ENCODE results near the gene SLC35G6. TPM values are rescaled to one million over a fixed set of nuclear protein-coding genes. Genes with fewer than 3 reads are reported as not detected.

The SLC35G6 gene
- total and polyA plus RNA-seq, 3 donors from 2014 or later: 1.8 to 3.9 (median 3.9) TPM

DNA sequence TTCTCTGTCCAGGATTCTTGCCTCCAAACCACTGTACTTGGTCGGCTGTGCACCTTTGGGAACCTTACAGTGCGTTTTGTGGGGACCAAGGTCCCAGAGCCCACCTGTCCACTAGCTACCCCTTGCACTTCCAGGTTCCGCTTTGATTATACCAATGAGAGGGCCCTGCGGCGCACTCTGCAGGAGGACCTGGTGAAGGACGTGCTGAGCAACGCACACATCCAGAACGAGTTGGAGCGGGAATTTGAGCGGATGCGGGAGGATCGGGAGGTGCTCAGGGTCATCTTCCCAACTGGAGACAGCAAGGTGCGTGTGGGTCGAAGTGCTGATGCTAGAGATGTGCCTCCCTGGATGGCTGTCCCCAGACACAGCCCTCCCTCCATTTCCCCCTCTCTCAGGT, 21.7 kb downstream of the SLC35G6 start:
- peaks cover 12% of the 10 kb centered on the region for H3K36me3 ChIP-seq (ENCODE audit: low read depth, missing control alignments)
- H3K27me3 ChIP-seq: no peaks in the 10 kb centered on the region
- WGBS, 2 donors: 83 to 88% methylated on average over 7 to 14 of the region's 14 CpGs
- DNase-seq: no peak
- no peaks in the 10 kb centered on the region for H3K4me1 ChIP-seq
- intact Hi-C loops (cut with DNase I; ENCODE audit: low total_unique reads): no loop called here
- H3K4me3 ChIP-seq: no peak overlapping the region
- H3K9me3 ChIP-seq: no peaks in the 10 kb centered on the region
- TF ChIP-seq, protein P1, sequence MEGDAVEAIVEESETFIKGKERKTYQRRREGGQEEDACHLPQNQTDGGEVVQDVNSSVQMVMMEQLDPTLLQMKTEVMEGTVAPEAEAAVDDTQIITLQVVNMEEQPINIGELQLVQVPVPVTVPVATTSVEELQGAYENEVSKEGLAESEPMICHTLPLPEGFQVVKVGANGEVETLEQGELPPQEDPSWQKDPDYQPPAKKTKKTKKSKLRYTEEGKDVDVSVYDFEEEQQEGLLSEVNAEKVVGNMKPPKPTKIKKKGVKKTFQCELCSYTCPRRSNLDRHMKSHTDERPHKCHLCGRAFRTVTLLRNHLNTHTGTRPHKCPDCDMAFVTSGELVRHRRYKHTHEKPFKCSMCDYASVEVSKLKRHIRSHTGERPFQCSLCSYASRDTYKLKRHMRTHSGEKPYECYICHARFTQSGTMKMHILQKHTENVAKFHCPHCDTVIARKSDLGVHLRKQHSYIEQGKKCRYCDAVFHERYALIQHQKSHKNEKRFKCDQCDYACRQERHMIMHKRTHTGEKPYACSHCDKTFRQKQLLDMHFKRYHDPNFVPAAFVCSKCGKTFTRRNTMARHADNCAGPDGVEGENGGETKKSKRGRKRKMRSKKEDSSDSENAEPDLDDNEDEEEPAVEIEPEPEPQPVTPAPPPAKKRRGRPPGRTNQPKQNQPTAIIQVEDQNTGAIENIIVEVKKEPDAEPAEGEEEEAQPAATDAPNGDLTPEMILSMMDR (IDR thresholded peaks at IDR 0.05): no peak
- no peak for TF ChIP-seq POLR2A (IDR thresholded peaks at IDR 0.05)
- no peak overlapping the region for H3K27ac ChIP-seq

- TF ChIP-seq, protein P1 (IDR thresholded peaks at IDR 0.05): no peak
- intact Hi-C loops (cut with DNase I; ENCODE audit: low total_unique reads): no loop called here
- peaks cover 12% of the 10 kb centered on the region for H3K36me3 ChIP-seq (ENCODE audit: low read depth, missing control alignments)
- H3K27me3 ChIP-seq: no peaks in the 10 kb centered on the region
- DNase-seq: no peak
- no peak overlapping the region for H3K27ac ChIP-seq
- H3K4me1 ChIP-seq: no peaks in the 10 kb centered on the region
- no peaks in the 10 kb centered on the region for H3K9me3 ChIP-seq
- 89 to 96% methylated on average over 8 of the region's 8 CpGs for WGBS, 2 donors
- H3K4me3 ChIP-seq: no peak overlapping the region
Observed at GRCh38 chr17:7503521-7503920, 22.3 kb downstream of the SLC35G6 start.

- intact Hi-C loops (cut with DNase I; ENCODE audit: low total_unique reads): no loop called here
- TF ChIP-seq, protein P1 (IDR thresholded peaks at IDR 0.05): no peak
- no peak for TF ChIP-seq POLR2A (IDR thresholded peaks at IDR 0.05)
- no peaks in the 10 kb centered on the region for H3K9me3 ChIP-seq
- no peaks in the 10 kb centered on the region for H3K27me3 ChIP-seq
- H3K27ac ChIP-seq: no peak overlapping the region
- no peak overlapping the region for H3K4me3 ChIP-seq
- H3K36me3 ChIP-seq (ENCODE audit: low read depth, missing control alignments): peaks cover 4% of the 10 kb centered on the region
- no peaks in the 10 kb centered on the region for H3K4me1 ChIP-seq
- DNase-seq: no peak
- 41 to 66% methylated on average over 10 to 11 of the region's 11 CpGs for WGBS, 2 donors
Observed at GRCh38 chr17:7508145-7508544, 26.9 kb downstream of the SLC35G6 start.

GRCh38 chr17:7508846-7509245, 27.6 kb downstream of the SLC35G6 start:
- intact Hi-C loops (cut with DNase I; ENCODE audit: low total_unique reads): no loop called here
- H3K4me3 ChIP-seq: no peak overlapping the region
- no peak overlapping the region for H3K27ac ChIP-seq
- DNase-seq: no peak
- no peaks in the 10 kb centered on the region for H3K27me3 ChIP-seq
- TF ChIP-seq, protein P1 (IDR thresholded peaks at IDR 0.05): no peak
- no peak for TF ChIP-seq POLR2A (IDR thresholded peaks at IDR 0.05)
- peaks cover 1% of the 10 kb centered on the region for H3K36me3 ChIP-seq (ENCODE audit: low read depth, missing control alignments)
- H3K9me3 ChIP-seq: no peaks in the 10 kb centered on the region
- H3K4me1 ChIP-seq: no peaks in the 10 kb centered on the region
- WGBS, 2 donors: 91 to 93% methylated on average over 9 of the region's 9 CpGs

- no peaks in the 10 kb centered on the region for H3K9me3 ChIP-seq
- H3K4me1 ChIP-seq: no peaks in the 10 kb centered on the region
- intact Hi-C loops (cut with DNase I; ENCODE audit: low total_unique reads): loop anchor here (5.0 kb wide), 1 partner anchor 47 kb away; the partner anchor contains the start of gene TNFSF13
- no peak overlapping the region for H3K27ac ChIP-seq
- H3K36me3 ChIP-seq (ENCODE audit: low read depth, missing control alignments): no peaks in the 10 kb centered on the region
- no peak overlapping the region for H3K4me3 ChIP-seq
- no peak for DNase-seq
- WGBS, 2 donors: 65 to 78% methylated on average over 4 to 5 of the region's 5 CpGs
- no peak for TF ChIP-seq POLR2A (IDR thresholded peaks at IDR 0.05)
- TF ChIP-seq, protein P1 (IDR thresholded peaks at IDR 0.05): no peak
- H3K27me3 ChIP-seq: no peaks in the 10 kb centered on the region
Observed at GRCh38 chr17:7509937-7510336, 28.7 kb downstream of the SLC35G6 start.

Data from testis (tissue), 3 donors.